Spleen (tissue), 7 donors: ENCODE data around the gene SPINDOC.

ENCODE experiments used
- POLR2A ChIP-seq, 3 donors: fragments of 450-650 bp; IDR thresholded peaks; one replicate each; pipeline ENCODE4 v1.5.1; 2017; ENCODE audit warnings: antibody characterized with exemption in 3 of 3, mild to moderate bottlenecking in 1 of 3
- POLR2AphosphoS5 ChIP-seq, 3 donors: sonication (generic); formaldehyde crosslinking; IDR thresholded peaks; one replicate each; pipeline ENCODE4 v1.5.1; 2017; ENCODE audit warnings: antibody characterized with exemption in 3 of 3
- TF ChIP-seq, protein P1 (sequence below), 11 experiments: fragments of 200-600 bp in 7 of 11; fragments of 450-650 bp in 4 of 11; sonication (generic) in 4 of 11; IDR thresholded peaks in 8 of 11; conservative IDR thresholded peaks in 3 of 11; 1 replicate in 7 of 11; 2 replicates in 4 of 11; pipeline versions ENCODE4 v1.4.0 to v1.8.0; 2016 to 2021; ENCODE audit warnings: antibody characterized with exemption in 11 of 11, inconsistent platforms in 4 of 11, mild to moderate bottlenecking in 1 of 11
- donor health status: DM: no; HTN: no; CAD: no; lungs with moderate emphysema.
- donor health status: DM: no; HTN: no; CAD: no.
- donor health status: DM: no; HTN: no; CAD: no.

DNA sequence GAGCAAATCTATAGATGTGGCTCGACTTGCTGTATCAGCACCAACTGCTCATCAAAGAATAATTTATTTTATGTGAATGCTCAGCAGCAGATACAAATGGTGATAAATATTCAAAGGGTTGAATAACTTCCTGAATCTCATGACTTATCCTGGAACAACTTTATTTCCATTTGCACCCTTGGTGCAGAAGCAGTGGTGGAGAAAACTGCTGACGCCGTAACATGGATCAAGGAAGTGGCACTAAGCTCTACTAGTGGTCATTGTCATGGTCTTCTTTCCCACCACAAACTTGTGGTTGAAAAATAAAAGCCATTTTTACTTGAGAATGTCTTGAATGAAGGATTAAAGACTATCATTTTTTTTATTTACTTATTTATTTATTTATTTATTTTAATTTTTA, 40.2 kb downstream of the SPINDOC start:
- TF ChIP-seq, protein P1, sequence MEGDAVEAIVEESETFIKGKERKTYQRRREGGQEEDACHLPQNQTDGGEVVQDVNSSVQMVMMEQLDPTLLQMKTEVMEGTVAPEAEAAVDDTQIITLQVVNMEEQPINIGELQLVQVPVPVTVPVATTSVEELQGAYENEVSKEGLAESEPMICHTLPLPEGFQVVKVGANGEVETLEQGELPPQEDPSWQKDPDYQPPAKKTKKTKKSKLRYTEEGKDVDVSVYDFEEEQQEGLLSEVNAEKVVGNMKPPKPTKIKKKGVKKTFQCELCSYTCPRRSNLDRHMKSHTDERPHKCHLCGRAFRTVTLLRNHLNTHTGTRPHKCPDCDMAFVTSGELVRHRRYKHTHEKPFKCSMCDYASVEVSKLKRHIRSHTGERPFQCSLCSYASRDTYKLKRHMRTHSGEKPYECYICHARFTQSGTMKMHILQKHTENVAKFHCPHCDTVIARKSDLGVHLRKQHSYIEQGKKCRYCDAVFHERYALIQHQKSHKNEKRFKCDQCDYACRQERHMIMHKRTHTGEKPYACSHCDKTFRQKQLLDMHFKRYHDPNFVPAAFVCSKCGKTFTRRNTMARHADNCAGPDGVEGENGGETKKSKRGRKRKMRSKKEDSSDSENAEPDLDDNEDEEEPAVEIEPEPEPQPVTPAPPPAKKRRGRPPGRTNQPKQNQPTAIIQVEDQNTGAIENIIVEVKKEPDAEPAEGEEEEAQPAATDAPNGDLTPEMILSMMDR (IDR thresholded peaks at IDR 0.05 in 8 of 11, conservative IDR thresholded peaks at IDR 0.05 in 3 of 11), result no peak
- TF ChIP-seq POLR2A (IDR thresholded peaks at IDR 0.05) (no peak), POLR2AphosphoS5 (IDR thresholded peaks at IDR 0.05) (no peak)
